ENCODE measurements around the gene GNRHR.

DNA sequence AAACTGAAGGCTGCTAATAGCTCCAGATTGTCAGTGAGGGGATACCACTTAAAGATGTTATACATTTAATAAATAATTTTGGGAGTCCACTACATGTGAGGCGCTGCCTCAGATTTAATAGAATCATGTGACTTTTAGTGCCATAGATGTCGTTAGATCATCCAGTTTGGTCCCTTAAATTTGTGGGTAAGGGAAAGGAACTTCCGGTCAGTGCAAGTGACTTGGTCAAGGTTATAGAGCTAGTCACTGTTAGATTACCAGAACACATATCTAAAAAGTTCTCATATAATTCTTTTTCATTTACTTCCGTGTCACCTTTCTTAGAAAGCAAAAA, 52.7 kb downstream of the GNRHR start:
- TF ChIP-seq, protein P1, sequence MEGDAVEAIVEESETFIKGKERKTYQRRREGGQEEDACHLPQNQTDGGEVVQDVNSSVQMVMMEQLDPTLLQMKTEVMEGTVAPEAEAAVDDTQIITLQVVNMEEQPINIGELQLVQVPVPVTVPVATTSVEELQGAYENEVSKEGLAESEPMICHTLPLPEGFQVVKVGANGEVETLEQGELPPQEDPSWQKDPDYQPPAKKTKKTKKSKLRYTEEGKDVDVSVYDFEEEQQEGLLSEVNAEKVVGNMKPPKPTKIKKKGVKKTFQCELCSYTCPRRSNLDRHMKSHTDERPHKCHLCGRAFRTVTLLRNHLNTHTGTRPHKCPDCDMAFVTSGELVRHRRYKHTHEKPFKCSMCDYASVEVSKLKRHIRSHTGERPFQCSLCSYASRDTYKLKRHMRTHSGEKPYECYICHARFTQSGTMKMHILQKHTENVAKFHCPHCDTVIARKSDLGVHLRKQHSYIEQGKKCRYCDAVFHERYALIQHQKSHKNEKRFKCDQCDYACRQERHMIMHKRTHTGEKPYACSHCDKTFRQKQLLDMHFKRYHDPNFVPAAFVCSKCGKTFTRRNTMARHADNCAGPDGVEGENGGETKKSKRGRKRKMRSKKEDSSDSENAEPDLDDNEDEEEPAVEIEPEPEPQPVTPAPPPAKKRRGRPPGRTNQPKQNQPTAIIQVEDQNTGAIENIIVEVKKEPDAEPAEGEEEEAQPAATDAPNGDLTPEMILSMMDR (conservative IDR thresholded peaks at IDR 0.05 in 1 of 2, IDR thresholded peaks at IDR 0.05 in 1 of 2; ENCODE audit: low read depth in 1 of 2, low read length in 2 of 2): no peak
- no peak for TF ChIP-seq EZH2 (IDR thresholded peaks at IDR 0.05; ENCODE audit: low read length, missing control alignments)

Measured in fibroblast of lung (primary cell).